ENCODE measurements around the gene F8A3. TPM values are rescaled to one million over a fixed set of nuclear protein-coding genes. Genes with fewer than 3 reads are reported as not detected.

F8A3 gene
- 1.5 and 1.7 TPM in 2 replicates for total RNA-seq

DNA sequence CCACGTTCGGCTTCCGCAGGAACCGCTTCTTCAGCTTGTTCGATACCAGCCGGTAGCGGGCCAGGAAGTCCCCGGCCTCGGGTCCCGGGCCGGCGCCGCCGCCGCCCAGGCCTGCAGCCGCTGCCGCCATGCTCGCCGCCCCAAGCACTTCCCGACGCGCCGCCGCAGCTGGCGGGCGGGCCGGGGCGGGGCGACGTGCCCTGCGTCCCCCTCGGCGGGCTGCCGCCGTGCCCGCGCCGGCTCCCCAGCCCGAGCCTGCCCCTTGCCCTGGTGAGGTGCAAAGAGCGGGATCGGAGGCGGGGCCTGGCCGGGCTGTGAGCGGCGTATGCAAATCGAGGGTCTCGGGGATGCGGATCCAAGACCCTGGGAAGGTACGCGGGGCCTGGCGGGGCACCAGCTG lies at the start of gene F8A3:
F8A3 (minus strand) TSS at position 150 of the 400 bp plus-strand sequence; CDS start at position 130, 20 bp downstream.

Other genes starting within 250 kb of the F8A3 start
- 42.6 and 55.6 TPM in 2 replicates for gene VBP1, start 242.2 kb downstream of the F8A3 start, total RNA-seq
- 0.72 and 1.9 TPM in 2 replicates for gene RAB39B, start 194.1 kb downstream of the F8A3 start, total RNA-seq
- 0.33 and 0.78 TPM in 2 replicates for gene CLIC2, start 124.0 kb downstream of the F8A3 start, total RNA-seq
- not detected in 2 replicates for gene F8A2, start 76.5 kb downstream of the F8A3 start, total RNA-seq
- 0.59 and 0.85 TPM in 2 replicates for gene SPRY3, start 154.0 kb upstream of the F8A3 start, total RNA-seq
- 16.7 and 17.1 TPM in 2 replicates for gene TMLHE, start 154.3 kb upstream of the F8A3 start, total RNA-seq